Keratinocyte (primary cell): Measurements from ENCODE around the gene DENND4C.
"Not testable (repeated sequence)": the region's sequence is repeated elsewhere in the genome, so short reads cannot be mapped to it uniquely, and the experiment has no call there.

Source experiments
- EZH2 ChIP-seq: IDR thresholded peaks from one replicate; pipeline ENCODE4 v1.6.1; 2012; ENCODE audit warnings: inconsistent platforms, mild to moderate bottlenecking, low read length, moderate library complexity
- TF ChIP-seq, protein P1 (sequence below), 3 experiments: IDR thresholded peaks in 1 of 3; conservative IDR thresholded peaks in 1 of 3; optimal IDR thresholded peaks in 1 of 3; 2 replicates in 2 of 3; 3 replicates in 1 of 3; pipeline versions ENCODE3 to v1.5.1; 2011; ENCODE audit warnings: low read length in 3 of 3, mild to moderate bottlenecking in 3 of 3, moderate library complexity in 2 of 3, control low read depth in 1 of 3, inconsistent platforms in 1 of 3; ENCODE audit not compliant: insufficient read depth in 2 of 3; ENCODE audit errors: extremely low read depth in 1 of 3

DNA sequence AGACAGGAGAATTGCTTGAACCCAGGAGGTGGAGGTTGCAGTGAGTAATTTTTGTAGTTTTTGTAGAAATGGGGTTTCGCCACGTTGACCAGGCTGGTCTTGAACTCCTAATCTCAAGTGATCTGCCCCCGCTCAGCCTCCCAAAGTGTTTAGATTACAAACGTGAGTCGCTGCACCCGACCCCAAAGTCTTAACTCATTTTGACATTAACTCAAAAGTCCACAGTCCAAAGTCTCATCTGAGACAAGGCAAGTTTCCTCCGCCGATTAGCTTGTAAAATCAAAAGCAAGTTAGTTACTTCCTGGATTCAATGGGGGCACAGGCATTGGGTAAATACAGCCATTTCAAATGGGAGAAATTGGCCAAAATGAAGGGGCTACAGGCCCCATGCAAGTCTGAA lies 19.9 kb downstream of the DENND4C start:
- TF ChIP-seq, protein P1, sequence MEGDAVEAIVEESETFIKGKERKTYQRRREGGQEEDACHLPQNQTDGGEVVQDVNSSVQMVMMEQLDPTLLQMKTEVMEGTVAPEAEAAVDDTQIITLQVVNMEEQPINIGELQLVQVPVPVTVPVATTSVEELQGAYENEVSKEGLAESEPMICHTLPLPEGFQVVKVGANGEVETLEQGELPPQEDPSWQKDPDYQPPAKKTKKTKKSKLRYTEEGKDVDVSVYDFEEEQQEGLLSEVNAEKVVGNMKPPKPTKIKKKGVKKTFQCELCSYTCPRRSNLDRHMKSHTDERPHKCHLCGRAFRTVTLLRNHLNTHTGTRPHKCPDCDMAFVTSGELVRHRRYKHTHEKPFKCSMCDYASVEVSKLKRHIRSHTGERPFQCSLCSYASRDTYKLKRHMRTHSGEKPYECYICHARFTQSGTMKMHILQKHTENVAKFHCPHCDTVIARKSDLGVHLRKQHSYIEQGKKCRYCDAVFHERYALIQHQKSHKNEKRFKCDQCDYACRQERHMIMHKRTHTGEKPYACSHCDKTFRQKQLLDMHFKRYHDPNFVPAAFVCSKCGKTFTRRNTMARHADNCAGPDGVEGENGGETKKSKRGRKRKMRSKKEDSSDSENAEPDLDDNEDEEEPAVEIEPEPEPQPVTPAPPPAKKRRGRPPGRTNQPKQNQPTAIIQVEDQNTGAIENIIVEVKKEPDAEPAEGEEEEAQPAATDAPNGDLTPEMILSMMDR (optimal IDR thresholded peaks at IDR 0.05 in 1 of 3, IDR thresholded peaks at IDR 0.05 in 1 of 3, conservative IDR thresholded peaks at IDR 0.05 in 1 of 3; ENCODE audit: extremely low read depth in 1 of 3, insufficient read depth in 2 of 3, low read length in 3 of 3): not testable (repeated sequence)
- not testable (repeated sequence) for TF ChIP-seq EZH2
